Stimulated activated CD4-positive, alpha-beta T cell treated with anti-CD3 and anti-CD28 coated beads, TNF-alpha, amount 100 ng/mL, for 1 hour (primary cell): ENCODE measurements around the gene SH3BP1.

Experiments
- DNase-seq, 3 donors: peaks; one replicate each; pipeline ENCODE4 v3.0.0-alpha.2; 2020; ENCODE audit warnings: low read depth in 3 of 3, low spot score in 1 of 3

Gene SH3BP1

GRCh38 chr22:37704645-37705044 lies 65.2 kb downstream of the SH3BP1 start:
- DNase-seq, result no peak

GRCh38 chr22:37705205-37705604 lies 65.7 kb downstream of the SH3BP1 start:
- no peak for DNase-seq
